GM18502 (cell line): Measurements from ENCODE around the gene ZDHHC20.

Experiments
- ATAC-seq: cut with Tn5 transposase; IDR thresholded peaks from one replicate; pipeline ENCODE4 v1.9.1; 2021; ENCODE audit warnings: mild to moderate bottlenecking; ENCODE audit not compliant: unreplicated experiment, poor library complexity

ZDHHC20 gene

DNA sequence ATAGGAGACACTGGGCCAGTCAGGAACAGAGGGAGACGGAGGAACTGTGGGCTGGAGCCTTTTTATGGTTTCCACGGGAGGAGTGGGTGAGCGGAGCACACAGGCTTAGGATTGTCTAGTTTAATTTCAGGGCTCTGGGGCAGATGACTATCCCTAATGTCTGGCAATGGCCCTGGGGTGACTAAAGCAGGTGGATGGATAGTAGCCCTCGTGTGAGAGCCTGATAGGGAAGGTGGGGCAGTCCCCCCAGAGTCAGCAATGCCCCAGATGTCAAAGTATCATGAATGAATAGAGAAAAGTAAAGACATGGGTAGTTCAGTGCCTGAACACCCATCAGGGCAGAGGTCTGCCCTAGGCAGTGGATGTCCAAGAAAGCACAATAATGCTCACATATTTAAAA is 94.2 kb downstream of the ZDHHC20 start:
- ATAC-seq, result no peak

DNA sequence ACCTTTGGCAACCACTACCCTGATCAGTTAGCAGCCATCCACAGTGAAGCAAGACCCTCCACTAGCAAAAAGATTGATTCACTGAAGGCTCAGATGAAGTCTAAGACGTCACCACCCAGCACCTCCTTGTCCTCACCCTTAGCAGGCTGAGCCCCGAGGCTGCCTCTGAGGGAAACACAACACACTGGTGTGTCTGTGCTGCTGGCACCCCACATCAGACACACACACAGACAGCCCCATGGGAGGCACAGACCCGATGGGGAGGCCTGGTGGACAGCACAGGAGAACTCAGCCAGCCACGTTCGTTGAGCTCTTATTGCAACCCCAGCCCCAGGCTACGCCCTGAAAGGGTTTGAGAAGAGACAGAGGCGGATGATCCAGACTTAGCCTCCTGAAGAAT is 94.7 kb downstream of the ZDHHC20 start:
- ATAC-seq, result no peak

DNA sequence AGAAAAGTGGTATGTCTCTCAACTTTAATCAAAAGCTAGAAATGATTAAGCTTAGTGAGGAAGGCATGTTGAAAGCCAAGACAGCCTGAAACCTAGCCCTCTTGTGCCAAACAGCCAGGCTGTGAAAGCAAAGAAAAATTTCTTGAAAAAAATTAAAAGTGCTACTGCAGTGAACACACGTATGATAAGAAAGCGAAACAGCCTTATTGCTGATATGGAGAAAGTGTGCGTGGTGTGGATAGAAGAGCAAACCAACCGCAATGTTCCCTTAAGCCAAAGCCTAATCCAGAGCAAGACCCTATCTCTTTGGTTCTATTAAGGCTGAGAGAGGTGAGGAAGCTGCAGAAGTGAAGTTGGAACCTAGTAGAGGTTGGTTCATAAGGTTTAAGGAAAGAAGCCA is 96.4 kb downstream of the ZDHHC20 start:
- ATAC-seq, result no peak

DNA sequence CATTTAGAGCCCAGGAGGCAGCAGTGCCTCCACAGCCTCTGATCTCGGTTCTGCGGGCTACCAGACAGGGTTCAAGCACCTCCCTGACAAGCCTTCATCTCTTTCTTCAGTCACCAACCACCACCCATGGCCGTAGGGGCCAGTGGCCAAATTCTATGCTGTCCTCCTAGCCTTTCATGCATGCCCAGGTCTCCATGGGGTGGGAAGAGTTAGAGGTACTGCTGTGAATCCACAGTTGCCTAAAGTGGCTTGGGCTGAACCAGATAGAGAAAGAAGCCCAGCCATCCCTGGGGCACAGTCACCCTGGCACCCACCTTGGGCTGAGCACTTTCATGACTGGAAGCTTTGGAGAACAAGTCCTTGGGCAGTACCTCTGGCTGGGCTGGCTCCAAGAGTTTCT is 97.4 kb downstream of the ZDHHC20 start:
- ATAC-seq, result no peak

DNA sequence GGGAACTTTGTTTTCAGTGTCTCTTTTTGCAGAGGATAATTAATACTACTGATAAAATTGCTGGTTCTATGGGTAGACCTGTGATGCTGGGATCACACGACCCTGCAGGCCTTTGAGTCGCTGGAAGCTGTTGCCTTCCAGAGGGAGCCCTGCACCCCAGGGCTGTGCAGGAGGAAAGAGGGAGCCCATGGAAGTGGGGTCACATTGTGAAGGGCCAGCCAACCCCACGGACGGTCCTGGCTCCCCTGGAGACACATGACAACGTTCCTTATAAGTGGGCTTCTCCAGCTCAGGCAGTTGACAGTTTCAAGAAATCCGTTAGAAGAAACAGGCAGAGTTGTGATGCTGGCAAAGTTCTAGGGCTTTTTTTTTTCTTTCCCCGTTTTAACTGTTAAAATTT is 98.0 kb downstream of the ZDHHC20 start:
- ATAC-seq, result no peak

DNA sequence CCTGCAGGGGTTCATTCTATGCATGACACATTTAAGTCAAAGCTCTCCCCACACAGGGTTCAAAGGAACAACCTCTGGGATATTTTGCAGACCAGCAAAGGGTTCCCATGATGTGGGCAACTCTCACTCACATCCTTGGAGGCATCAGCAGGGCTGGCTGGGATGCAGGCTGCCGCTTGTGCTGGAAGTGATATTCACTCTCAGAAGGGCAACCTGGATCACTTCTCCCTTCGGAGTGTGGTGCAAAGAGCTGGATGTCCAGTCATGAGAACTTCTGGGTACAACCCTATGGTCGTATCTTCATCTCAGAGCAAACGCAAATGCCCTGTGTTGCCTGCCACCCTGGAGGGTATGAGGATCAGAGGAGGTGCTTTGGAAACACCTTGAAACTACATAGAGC is 98.6 kb downstream of the ZDHHC20 start:
- no peak for ATAC-seq

DNA sequence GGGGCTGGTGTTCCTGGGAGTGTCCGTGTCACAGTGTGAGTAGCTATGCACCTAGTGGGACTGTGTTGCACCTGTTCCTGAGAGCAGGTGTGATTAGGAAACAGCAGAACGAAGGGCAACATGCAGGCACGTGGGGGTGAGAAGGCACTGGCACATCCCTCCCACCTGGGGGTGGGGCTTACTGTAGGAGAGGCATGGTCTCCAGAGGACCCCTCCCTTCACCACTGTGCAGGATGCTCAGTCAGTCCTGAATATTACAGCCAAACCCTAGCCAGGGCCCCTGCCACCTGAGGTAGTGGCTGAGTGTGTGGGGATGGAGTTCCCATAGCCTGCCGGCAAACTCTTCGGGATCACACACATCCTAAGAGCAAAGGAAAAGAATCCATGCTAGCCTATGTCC is 99.2 kb downstream of the ZDHHC20 start:
- ATAC-seq, result no peak

DNA sequence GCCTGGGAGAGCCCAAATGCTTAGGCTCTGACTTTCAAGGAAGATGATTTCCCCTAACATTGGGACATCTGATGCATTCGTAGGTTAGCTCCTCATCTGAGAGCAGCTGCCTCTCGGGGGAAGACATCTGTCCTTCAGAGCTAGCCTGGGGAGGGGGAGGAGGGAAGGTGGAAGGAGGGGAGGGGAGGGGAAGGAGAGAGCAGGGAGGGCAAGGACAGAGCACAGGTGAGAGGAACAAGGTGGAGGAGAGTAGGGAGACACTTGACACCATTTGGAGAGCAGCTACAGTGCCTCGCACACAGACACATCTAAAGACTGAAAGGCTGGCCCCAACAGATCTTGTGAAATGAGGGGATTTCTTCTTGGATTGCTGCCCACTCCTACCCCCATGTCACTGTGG is 103.8 kb downstream of the ZDHHC20 start:
- no peak for ATAC-seq

DNA sequence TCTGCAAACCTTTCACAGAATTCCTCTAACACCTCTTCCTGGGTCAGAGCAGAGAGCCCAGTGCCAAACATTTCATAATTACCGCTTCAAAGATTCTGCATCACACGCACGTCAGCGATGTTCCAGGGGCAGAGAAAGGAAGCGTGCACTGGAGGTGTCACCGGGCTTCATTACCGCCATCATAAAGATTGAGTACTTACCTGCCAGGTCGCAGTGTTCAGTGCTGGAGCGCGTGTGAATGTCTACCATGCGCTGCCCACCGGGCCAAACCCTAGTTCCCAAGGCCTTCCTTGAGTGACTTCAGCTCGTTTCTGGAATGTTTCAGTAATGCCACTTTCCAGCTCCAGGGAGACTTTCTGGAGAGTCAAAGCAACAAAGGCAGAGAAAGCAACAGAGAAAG is 104.4 kb downstream of the ZDHHC20 start:
- no peak for ATAC-seq

DNA sequence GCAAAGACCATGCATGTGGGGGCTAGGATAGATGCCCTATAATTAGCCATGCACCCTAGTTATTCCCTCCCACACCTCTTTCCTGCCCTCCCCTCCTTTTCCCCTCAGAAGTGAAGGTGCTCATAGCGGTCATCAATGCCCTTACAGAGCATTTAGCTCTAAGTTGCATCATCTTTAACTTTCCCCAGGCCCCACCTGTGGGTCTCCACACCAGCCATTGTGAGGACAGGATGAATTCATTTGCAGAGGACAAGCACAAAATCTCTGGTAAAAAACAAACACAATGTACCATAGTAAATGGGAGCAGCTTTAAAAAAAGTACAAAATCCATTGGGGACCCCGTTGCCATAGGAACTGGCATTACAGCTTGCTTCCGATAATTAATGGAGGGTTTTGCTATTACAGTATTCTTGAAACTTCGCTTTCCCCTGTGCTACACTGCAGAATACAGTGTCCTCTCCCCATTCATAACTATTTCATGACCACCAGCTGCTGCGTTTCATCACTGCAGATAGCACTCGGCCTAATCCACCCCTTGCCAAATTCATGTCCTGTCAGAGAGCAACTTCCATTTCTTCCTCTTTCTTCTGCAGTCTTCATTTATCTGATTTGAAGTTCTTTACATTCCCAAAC is 110.5 kb downstream of the ZDHHC20 start:
- no peak for ATAC-seq

DNA sequence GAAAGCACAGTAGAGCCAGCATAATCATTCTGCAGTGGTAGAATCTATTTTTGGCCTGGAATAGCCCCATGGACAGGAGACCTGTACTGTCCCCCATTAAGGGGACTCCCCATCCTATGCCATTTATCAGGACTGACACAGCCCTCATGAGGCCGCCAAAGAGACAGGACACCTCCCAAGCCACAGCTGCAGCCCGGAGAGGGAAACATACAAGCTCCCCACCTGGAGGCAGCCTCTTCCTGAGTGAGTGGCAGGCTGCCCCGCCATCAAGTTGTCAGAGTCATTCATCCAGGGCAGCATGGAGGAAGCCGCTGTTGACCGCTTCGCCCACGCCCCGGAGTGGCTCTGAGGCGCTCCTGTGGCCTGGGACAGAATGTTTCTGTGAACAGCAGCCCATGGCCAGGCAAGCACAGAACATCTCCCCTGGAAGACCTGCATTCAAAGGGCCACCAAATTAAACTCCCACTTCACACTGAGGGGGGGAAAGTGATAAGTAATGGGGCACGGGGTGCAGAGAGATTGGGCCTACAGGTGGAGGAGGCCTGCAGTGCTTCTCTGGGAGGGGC is 111.3 kb downstream of the ZDHHC20 start:
- no peak for ATAC-seq

DNA sequence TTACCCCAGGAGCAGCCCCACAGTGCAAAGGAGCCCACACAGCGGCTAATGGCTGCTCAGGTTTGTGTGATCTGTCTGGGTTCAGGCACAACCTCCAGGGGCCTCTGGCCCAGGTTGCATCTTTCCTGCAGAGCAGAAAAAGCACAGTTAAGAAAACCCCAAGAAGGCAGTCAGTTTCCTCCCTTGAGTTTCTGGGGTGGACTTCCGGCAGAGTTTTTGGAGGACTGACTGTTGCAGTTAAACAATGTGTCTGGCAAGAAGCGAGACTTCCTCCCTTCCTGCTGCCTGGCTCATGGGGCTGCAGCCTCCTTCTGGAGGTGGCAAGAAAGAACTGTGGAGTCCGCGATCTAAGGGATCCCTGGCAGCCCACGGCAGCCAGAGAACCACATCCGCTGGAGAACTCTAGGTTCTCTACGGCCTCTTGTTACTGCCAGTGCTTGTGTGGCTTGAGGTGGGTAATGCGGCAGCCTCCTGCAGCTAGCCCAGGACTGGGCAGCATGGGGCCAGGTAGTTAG is 114.4 kb downstream of the ZDHHC20 start:
- peak; percentile 75 for ATAC-seq

DNA sequence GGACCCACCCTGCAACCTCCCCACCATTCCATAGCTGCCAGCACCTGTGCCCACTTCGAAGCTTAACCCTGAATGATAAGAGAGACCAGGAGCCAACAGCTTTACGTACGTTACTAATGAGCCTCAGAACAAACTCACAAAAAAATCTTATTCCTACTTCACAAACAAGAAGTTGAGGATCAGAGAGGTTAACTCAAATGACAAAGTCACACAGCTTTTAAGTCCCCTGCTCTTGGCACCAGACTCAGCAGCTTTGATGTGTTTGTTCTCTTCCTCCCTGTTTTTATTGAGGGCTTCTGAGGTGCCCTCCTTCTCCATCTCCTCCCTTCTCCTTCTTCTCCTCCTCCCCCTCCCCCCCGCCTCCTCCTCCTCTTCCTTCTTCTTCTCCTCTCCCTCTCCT is 115.4 kb downstream of the ZDHHC20 start:
- no peak for ATAC-seq

DNA sequence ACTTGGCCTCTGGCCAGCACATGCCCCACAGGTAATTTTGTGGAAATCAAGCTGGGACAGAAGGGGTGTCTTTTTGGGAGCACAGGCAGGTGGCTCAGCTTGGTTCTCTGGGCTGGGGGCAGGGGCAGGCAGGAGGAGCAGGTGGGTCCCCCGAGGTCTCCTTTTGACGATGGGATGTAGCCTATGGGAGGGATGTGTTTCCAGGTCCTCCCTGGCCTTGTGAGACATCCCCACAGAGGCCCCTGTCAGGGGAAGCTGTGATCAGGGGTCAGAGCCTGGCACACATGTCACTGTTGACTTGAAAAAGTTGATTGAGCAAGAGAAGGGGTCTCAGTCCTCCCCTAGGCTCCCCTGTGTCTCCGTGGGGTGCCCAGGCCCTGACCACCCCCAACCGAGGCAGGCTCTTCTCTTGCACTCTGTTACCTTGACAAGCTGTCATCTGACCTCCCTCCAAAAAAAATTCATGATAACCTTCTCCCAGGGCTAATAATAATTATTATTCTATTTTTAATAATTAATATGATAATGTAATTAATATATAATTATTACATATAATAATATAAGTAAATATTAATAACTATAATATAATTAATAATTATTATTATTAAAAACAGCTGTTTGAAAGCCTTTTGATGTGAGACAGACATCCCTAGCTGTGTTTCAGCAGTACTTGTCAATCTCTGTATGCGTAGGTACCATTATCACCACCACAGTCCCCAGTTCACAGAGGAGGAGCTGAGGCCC is 116.2 kb downstream of the ZDHHC20 start:
- no peak for ATAC-seq

DNA sequence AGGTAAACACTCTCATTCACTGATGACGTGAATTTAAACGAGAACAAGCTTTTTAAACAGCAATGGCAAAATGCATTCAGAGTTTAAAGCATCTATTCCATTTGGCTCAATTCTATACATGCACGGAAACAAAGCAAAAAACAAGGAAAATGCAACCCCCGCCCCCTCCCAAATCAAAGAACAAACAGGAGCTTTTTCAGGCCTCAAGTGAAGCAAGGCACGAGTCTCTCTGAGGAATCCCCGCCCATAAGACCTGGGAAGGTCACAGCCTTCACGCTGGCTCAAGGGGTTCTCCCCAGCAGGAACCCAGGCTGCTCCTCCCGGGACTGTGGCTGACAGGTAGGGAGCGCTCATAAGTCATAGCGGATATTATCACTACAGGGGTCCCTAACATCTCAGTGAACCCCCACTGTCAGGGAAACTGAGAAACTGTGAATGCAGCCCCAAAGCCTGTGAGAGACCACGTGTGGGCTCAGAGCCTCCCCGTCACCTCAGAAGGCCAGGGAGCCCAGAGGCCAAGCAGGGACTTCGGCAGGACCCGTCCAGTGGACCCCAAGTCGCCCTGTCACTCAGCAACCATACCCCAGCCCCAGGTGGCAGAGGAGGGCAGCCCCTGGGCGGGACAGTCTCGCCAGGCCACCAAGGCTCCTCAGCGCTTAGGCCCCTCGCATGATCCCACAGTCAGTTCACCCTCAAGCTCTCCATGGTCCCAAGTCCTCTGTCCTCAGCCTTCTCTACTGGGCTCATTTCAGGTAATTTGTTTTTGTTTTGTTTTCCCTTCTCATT is 117.3 kb downstream of the ZDHHC20 start:
- no peak for ATAC-seq

DNA sequence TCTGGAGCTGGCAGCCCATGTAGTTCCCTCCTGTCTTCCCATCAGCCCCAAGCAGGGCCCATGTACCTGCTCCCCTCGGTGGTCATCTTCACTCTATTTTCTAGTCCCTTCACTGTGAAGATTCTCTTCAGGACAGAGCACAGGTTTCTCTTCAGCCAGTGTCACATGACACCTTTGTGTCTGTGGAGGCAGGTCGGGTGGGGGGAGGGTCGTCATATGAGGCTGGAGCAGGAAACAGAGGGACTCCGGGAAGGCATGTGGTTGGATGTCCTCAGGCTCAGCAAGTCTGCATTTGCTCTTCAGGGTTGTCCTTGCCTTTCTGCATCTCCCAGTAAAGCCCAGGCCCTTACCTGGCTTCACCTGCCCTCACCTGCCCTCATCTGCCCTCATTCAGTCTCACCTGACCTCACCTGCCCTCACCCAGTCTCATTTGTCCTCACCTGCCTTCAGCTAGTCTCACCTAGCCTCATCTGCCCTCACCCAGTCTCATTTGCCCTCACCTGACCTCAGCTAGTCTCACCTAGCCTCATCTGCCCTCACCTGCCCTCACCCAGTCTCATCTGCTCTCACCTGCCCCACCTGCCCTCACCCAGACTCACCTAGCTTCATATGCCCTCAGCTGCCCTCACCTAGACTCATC is 120.3 kb downstream of the ZDHHC20 start:
- ATAC-seq, result no peak

DNA sequence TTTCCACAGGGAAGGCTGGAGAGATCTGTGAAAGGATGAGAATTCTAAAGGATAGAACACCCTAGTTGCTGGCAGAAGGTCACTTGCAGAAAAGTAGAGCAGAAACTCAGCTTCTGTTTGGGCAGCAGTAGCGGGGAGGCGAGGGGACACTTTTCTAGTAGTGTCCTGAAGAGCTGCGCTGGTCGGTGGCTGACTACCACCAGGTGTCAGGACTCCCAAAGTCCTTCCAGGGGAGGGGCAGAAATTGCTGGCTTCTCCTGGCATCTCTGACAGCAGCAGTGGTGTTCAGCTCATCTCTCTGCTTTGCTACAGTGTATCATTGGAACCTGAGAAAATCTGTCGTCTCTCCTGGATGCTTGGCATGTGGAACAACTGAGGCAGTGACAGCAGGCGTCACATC is 120.9 kb downstream of the ZDHHC20 start:
- no peak for ATAC-seq

DNA sequence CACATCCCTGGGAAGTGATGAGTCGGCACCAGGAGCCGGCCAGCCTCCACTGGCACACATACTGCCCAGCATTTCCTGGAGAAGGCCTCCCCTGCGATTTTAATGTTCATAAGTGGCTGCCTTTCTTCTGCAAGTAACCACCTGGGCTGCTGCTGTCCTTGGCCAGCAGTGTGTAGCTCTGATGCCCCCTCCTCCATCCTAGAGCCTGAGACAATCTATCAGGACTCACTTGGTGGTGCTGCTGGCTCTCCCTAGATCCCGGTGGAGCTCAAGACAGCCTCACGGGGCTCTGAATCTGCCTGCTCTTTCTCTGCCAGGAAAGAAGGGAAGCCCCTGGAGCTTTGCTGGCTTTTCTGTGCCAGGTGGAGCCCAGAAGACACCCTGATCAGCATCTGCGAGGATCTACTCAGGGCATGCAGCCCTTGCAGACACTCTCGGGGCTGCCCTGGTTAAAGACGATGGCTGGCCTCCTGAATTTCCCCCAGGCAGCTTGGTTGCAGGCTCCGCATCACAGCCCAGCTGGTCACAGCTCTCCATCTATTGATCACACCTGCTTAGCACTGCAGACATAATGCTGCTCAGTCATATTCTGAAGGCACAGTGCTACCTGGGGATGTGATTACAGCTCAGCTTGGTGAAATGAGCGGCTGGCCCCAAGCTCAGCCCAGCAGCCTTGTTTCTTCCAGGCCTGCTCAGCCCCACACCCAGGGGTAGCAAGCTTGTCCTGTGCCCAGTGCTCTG is 122.3 kb downstream of the ZDHHC20 start:
- no peak for ATAC-seq

DNA sequence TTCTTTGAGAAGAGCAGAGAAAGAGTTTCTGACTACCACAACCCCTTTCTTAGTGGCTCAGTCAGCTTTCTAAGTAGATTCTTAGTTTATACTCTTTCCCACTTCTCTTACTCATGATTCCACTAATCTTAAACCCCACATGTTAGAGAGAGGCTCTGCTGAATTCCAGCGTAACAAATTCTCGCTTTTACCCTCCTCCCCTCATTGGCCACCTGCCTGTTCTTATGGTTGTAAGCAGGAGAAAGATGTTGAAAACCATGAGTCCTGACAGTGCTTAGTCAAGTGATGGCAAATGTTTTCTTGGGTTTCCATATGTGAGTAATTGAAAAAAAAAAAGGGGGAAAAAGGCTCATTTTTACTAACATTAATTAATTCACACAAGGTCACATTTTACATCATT is 125.9 kb downstream of the ZDHHC20 start:
- no peak for ATAC-seq
